ENCODE results near the gene GRK7.

GRCh38 chr3:141714671-141715070 is 48.5 kb upstream of the GRK7 start:
- TF ChIP-seq CTCF (IDR thresholded peaks at IDR 0.05) (no peak), ZFX (IDR thresholded peaks at IDR 0.05; ENCODE audit: borderline replicate concordance) (no peak)

All from 22Rv1 (cell line).